ENCODE measurements around the gene C17orf75.

- TF ChIP-seq, protein P1, sequence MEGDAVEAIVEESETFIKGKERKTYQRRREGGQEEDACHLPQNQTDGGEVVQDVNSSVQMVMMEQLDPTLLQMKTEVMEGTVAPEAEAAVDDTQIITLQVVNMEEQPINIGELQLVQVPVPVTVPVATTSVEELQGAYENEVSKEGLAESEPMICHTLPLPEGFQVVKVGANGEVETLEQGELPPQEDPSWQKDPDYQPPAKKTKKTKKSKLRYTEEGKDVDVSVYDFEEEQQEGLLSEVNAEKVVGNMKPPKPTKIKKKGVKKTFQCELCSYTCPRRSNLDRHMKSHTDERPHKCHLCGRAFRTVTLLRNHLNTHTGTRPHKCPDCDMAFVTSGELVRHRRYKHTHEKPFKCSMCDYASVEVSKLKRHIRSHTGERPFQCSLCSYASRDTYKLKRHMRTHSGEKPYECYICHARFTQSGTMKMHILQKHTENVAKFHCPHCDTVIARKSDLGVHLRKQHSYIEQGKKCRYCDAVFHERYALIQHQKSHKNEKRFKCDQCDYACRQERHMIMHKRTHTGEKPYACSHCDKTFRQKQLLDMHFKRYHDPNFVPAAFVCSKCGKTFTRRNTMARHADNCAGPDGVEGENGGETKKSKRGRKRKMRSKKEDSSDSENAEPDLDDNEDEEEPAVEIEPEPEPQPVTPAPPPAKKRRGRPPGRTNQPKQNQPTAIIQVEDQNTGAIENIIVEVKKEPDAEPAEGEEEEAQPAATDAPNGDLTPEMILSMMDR (IDR thresholded peaks at IDR 0.05) = no peak
- no peak for TF ChIP-seq EZH2 (IDR thresholded peaks at IDR 0.05; ENCODE audit: borderline replicate concordance, insufficient read depth, low read depth, low read length, poor library complexity, severe bottlenecking)
Measured at GRCh38 chr17:32361270-32361669, 19.3 kb upstream of the C17orf75 start.
